Measurements from ENCODE around the gene KIF20A.
"Not testable (repeated sequence)": the region's sequence is repeated elsewhere in the genome, so short reads cannot be mapped to it uniquely, and the experiment has no call there.

The KIF20A gene

GRCh38 chr5:138178516-138179276 is at the start of gene KIF20A, which contains the start of gene BRD8:
Gene KIF20A, plus strand, starts transcription at chr5:138179112. Its CDS starts 569 bp downstream, at chr5:138179681.
Gene BRD8, minus strand, starts transcription at chr5:138178630. Its CDS starts 16 bp downstream, at chr5:138178614.
- peak; percentile 89 for DNase-seq

- DNase-seq, result no peak
Observed at GRCh38 chr5:138129347-138129746, 49.6 kb upstream of the KIF20A start.

DNA sequence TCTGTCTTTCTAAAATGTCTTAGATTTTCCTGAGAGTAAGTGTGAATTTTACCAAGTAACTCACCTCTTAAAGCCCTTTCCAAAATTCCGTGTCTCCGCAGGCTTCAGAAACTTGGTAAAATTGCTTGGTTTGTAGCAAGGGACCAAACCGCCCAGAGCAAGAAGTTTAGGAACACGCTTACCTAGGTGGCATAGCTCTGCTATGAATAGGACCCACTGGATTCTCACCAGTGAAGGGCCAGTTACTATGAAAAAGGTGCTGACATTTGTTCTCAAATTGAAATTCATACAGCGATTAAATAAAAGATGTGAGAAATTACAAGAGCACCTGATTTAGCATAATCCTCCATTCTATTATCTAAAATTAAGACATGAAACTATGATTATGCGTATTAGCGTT is 46.4 kb upstream of the KIF20A start:
- no peak for DNase-seq

DNA sequence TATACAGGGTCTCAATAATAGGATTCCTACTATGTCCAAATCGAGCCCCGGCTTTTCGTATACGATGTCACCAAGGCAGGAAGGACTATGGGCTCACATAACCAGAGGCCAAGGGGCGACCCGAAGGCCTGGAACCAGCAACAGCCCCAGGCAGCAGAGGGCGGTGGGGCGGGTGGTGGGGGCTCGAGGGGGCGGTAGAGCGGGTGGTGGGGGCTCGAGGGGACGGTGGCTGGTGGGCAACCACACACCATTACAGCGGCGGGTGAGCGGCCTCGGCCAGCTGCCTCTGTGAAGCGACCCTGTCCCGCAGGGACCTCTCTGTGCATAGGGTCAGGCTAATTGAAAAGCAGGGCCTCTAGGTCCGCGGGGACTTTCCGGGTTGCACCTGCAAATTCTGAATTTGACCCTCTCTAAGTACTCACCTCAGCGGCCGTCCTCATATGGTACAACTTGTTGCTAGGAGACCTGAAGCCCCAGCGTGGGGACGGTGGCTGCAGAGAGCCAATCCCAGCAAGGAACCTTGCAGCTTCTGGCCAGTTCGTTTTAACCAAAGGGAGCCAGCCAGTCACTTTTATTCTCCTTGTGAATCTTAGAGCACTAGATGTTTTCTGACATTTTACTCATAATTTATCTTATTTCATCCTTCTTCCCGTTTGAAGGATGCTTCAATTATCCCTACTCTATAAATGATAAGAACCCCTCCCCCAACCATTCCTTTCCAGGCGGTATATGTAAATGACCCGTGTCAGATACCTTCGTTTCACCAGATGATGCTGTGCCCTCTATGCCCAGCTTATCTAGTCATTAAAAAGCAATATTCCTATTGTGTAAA is 39.7 kb upstream of the KIF20A start, which contains the start of gene NME5:
NME5 (minus strand) TSS at position 480 of the 832 bp plus-strand sequence. CDS start 648 bp downstream, outside the sequence.
- no peak for DNase-seq

GRCh38 chr5:138139781-138140090 is 39.2 kb upstream of the KIF20A start:
- no peak for DNase-seq

DNA sequence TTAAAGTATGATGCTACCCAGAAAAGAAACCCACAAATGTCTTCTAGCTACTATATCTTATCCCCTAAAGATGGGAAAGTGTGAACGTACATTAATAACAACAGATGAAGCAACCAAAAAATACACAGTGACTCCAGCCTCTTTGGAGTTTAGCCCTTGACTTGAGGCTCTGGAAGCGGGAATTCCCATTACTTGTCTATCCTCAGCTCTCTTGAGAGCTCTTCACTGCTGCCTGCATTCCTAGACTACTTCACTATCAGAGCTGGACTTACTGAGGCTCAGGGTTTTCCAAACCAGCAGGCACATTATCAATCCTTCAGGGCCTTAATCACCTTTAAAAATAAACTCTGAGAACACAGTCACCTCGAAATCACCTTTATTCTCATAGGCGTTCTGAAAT is 38.6 kb upstream of the KIF20A start:
- no peak for DNase-seq

DNA sequence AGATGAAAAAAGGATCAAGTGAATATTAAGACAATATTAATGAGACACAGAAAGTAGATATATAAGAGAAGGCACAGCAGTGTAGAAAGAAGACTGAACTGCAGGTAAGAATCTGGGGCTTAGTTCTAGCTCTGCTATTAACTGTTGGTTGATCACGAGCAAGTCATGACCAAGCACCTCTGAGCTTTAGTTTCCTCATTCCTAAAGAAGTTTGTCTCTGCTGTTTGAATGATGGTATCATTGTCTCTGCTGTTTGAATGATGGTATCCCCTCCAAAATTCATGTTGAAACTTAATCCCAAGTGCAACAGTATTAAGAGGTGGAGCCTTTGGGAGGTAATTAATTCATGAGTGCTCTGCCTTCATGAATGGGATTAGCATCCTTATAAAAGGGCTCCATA is 37.2 kb upstream of the KIF20A start:
- no peak for DNase-seq

GRCh38 chr5:138143578-138143977 is 35.3 kb upstream of the KIF20A start:
- DNase-seq, result not testable (repeated sequence)

- no peak for DNase-seq
Observed at GRCh38 chr5:138148811-138149210, 30.1 kb upstream of the KIF20A start.

GRCh38 chr5:138149530-138149929 is 29.4 kb upstream of the KIF20A start:
- DNase-seq, result no peak

DNA sequence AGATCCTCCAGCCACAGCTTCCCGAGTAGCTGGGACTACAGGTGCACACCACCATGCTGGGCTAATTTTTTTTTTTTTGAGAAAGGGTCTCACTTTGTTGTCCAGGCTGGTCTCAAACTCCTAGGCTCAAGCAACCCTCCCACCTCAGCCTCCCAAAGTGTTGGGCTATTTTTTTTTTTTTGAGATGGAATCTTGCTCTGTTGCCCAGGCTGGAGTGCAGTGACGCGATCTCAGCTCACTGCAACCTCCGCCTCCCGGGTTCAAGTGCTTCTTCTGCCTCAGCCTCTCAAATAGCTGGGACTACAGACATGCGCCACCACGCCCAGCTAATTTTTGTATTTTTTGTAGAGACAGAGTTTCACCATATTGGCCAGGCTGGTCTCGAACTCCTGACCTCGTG is 22.9 kb upstream of the KIF20A start:
- not testable (repeated sequence) for DNase-seq

- no peak for DNase-seq
Observed at GRCh38 chr5:138157626-138158025, 21.3 kb upstream of the KIF20A start.

DNA sequence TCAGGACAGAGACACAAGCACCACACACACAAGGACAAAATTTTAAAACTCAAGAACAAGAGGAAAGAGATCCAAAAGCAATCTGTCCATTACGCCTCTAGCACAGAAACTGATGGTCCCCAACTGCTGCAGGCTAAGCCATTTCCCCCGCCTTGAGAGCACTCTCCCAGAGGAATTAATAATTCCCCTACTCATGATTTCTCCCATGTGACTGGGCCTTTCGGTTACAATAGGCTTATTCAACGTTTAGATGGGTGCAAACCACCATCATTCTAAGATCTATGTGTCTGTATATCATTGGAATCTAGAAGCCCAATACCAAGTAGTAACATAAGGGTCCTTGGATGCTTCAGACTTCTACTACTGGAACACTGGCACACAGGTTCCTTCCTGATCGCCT is 19.2 kb upstream of the KIF20A start:
- no peak for DNase-seq

- DNase-seq, result no peak
Observed at GRCh38 chr5:138160706-138161105, 18.2 kb upstream of the KIF20A start.

- DNase-seq, result no peak
Observed at GRCh38 chr5:138163721-138164120, 15.2 kb upstream of the KIF20A start.

DNA sequence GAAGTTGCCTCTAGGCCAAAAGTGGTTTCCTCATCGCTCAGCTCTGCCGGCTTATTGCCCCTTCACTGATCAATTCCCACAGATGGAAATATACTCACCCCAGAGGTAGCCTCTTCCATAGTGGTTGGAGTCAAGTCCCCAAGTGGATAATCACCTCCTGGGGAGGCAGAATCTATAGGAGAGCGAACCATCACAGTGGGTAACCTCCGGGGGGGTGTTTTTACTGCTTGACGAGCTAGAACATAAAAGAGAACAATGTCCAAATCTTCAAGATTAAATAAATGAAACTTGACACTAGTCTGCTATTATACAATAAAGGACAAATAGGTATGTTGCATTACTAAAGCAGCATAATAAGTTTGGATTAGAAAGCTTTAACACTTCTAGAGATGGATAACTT is 9.8 kb upstream of the KIF20A start:
- DNase-seq, result no peak

GRCh38 chr5:138170299-138170698 is 8.6 kb upstream of the KIF20A start:
- no peak for DNase-seq

DNA sequence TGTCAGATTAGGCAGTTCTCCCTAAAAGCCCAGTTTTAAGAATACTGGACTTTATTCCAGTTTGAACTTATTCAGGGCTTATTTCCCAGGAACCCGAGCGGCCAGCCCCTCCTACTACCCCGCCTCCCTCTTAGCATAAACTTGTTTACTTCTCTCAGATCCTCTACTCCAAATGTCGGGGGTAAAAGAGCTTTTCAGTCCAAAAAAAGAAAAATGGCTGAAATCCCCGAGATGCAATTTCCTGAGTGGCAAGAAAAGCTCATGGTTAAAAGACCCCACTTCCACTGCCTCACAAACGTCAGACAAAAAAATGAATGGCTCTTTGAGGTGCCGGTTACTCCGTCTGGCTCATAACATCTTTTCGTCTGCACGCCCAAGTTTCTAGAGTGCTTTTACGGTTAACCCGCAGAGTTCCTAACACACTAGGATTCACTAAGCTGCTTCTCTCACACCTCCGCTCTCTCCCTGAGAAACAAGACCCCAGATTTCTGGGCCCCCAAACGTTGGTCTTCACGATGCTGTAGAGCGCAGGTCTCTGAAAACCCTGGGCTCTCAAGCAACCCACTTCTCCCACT is 884 bp upstream of the KIF20A start:
- DNase-seq, result peak; percentile 8

DNA sequence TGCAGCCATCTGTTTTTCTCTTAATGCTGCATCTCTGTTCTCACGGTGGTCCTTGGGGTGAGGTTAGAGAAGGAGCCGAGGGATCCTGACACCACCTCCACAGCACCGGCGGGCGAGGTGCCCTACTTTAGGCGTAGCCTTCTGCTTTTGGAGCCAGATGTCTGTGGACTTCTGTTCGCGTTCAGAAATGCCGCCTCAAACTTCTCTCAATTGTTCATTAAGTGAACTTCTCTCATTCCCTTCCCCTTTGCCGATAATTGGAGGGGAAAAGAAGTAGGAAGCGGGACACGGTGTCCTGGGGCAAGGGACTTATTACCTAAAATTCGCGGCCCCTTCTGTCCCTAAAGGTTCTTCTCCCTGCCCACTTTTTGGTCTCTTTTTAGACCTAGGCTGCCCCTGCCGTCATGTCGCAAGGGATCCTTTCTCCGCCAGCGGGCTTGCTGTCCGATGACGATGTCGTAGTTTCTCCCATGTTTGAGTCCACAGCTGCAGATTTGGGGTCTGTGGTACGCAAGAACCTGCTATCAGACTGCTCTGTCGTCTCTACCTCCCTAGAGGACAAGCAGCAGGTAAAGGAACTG is 455 bp downstream of the KIF20A start:
- no peak for DNase-seq

- no peak for DNase-seq
Observed at GRCh38 chr5:138180183-138180782, 1.4 kb downstream of the KIF20A start.

- DNase-seq, result no peak
Observed at GRCh38 chr5:138180841-138181240, 1.9 kb downstream of the KIF20A start.

DNA sequence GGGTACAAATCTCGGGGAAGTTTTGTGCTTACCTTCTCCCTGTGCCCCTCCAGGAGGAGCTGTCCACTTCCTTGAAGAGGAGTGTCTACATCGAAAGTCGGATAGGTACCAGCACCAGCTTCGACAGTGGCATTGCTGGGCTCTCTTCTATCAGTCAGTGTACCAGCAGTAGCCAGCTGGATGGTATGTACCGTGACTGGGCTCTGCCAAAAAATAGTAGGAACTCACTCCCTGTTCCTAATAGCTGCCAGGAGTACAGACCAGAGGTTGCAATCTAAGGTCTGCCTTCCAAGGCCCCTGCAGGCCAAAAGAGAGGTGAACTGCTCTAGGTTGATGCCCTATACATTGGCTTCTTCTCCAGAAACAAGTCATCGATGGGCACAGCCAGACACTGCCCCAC is 3.9 kb downstream of the KIF20A start:
- no peak for DNase-seq

DNA sequence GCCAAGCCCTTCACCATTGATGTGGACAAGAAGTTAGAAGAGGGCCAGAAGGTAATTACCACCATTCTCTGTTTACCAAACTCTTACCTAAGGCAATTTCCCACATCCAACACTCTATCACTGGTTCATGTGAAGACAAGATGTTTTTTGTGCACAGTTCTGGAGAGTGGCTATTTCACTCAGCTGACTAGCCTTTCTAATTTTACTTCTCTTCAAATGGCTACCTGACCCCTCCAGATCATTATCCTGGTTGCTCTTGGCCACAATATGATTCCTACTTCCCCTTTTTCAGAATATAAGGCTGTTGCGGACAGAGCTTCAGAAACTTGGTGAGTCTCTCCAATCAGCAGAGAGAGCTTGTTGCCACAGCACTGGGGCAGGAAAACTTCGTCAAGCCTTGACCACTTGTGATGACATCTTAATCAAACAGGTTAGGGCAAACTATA is 7.1 kb downstream of the KIF20A start:
- no peak for DNase-seq

Measured in stimulated activated naive CD4-positive, alpha-beta T cell treated with Interleukin-2 at 50 U/mL for 16 hours (primary cell).